Retinal pigment epithelial cell (primary cell): ENCODE data around the gene SPRR4.

Experiments used
- DNase-seq: peaks from one replicate; pipeline ENCODE4 v3.0.0-alpha.2; 2010; ENCODE audit warnings: low read depth
- H3K4me3 ChIP-seq: 2 replicates; pipeline ENCODE4 v1.5.1; 2011; ENCODE audit warnings: mild to moderate bottlenecking, low read length, control low read depth, moderate library complexity
- TF ChIP-seq, protein P1 (sequence below): conservative IDR thresholded peaks from 2 replicates; pipeline ENCODE4 v1.5.1; 2011; ENCODE audit warnings: low read depth, low read length, control low read depth, inconsistent platforms

Gene SPRR4, protein sequence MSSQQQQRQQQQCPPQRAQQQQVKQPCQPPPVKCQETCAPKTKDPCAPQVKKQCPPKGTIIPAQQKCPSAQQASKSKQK

DNA sequence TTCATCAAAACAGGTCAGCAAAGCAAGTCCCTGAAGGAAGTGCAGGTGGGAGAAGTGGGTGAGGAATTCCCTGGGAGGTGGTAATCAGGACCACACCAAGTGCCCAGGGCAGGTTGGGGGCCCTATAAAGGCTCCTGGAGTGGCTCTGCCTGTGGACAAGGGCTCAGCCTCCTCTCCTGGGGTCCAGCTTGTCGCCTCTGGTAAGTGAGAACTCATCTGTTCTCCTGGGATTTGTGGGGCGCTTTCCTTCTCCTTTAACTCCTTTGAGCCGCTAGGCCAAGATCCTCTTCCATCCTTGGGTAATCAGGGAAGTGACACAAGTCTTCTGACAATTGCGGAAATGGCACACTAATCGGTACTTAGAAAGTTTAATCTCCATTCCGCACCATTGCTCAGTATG, at the start of gene SPRR4:
TSS of gene SPRR4 (plus strand) at position 154 of the 400 bp plus-strand sequence. CDS start 1,243 bp downstream, outside the sequence.
- H3K4me3 ChIP-seq = no peak within 1 kb of the TSS
- TF ChIP-seq, protein P1, sequence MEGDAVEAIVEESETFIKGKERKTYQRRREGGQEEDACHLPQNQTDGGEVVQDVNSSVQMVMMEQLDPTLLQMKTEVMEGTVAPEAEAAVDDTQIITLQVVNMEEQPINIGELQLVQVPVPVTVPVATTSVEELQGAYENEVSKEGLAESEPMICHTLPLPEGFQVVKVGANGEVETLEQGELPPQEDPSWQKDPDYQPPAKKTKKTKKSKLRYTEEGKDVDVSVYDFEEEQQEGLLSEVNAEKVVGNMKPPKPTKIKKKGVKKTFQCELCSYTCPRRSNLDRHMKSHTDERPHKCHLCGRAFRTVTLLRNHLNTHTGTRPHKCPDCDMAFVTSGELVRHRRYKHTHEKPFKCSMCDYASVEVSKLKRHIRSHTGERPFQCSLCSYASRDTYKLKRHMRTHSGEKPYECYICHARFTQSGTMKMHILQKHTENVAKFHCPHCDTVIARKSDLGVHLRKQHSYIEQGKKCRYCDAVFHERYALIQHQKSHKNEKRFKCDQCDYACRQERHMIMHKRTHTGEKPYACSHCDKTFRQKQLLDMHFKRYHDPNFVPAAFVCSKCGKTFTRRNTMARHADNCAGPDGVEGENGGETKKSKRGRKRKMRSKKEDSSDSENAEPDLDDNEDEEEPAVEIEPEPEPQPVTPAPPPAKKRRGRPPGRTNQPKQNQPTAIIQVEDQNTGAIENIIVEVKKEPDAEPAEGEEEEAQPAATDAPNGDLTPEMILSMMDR = no peak
- DNase-seq = no peak

DNA sequence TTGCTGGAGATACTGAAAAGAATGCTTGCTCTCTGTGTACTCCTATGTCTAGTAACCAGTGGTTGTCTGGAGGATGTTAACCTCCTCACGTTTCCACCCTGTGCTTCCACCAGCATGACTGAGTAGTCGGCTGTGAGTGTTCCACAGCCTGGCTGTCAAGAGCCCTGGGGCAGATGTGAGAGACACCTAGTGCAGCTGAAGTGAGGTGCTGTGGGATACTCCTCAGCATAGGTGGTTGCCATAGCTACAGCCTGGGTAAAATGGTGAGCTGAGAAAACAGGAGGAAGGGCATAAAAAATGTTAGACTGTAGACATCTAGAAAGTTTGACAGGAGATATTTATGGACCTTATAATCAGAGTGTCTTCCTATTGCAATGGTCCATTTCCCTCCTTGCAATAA, 46.3 kb upstream of the SPRR4 start:
- TF ChIP-seq, protein P1 = no peak
- H3K4me3 ChIP-seq = no peak overlapping the region
- DNase-seq = no peak

DNA sequence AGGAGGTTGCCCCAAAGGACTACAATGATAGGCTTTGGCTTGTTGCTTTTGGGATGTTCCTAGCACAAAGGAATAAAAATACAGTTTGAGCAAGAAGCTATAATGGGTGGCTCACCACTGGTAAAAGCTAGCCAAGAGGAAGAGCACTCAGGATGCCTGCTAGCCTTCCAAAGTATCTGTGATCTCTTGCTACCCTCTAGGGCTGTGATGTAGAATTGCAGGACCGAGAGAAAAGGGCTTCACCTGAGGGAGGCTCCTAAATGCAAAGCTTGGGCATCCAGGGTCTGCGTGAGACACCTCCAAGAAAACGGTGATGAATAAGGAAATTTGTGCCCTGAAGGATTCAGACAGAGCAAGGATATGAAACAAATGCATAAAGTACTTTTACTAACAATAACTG, 44.4 kb upstream of the SPRR4 start:
- TF ChIP-seq, protein P1 = peak; percentile 79
- no peak for DNase-seq
- no peak overlapping the region for H3K4me3 ChIP-seq

DNA sequence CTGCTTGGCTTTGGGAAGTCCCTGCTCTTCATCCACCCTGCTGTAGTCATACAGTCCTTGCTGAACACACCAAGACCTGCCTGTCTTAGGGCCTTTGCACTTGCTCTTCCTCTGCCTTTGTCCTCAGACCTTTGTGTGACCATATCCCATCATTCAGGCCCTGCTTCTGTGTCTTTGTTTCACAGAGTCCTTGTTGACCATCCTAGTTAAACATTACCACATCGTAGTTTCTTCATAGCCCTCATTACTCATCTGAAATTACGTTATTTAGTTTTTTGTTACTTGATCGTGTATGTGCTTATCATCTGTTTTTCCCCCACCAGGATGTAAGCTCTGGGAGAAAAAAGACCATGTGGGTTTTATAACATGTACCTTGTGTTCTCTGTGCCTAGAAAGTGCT, 41.8 kb upstream of the SPRR4 start:
- H3K4me3 ChIP-seq = no peak overlapping the region
- no peak for DNase-seq
- TF ChIP-seq, protein P1 = no peak

DNA sequence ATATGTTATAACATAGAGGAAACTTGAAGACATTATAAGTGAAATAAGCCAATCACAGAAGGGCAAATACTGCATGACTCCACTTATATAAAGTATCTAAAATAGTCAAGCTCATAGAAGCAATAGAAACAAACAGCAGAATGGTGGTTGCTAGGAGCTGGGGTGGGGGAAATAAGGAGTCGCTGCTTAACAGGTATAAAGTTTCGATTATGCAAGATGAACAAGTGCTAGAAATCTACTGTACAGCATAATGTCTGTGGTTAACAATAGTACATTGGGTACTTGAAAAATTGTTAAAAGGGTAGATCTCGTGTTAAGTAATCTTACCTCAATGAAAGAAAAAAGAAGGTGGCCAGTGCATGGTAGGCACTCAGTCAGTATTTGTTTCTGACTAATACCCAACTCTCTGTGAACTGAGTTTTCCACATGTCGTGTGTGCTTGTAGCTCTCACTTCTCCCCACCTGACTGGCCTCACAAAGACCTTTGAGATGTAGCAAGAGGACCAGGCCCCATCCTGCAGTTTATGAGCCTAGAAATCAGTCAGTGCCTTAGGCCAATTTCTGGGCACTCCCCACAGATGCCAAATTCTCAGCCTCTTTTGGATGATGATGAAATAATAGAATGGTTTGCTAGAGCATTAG, 38.2 kb upstream of the SPRR4 start:
- no peak for DNase-seq
- TF ChIP-seq, protein P1 = no peak
- no peak overlapping the region for H3K4me3 ChIP-seq

DNA sequence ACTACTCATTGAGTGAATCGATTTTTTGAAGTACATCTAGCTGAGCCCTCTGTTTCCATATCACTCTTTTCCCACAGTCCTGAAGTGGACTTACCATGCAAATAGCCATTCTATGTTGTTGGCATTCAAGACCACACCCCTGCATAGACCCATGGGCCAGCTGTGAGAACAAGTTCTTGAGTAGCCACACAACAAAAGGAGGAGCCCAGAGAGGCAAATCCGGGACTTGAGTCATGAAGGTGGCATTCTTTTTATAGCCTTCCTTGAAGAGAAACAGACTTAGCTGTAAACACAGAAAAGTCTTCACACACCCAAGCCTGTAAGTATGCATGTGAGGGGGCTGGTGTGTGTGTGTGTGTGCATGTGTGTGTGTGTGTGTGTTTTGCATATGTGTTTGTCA, 37.3 kb upstream of the SPRR4 start:
- TF ChIP-seq, protein P1 = no peak
- no peak for DNase-seq
- H3K4me3 ChIP-seq = no peak overlapping the region

DNA sequence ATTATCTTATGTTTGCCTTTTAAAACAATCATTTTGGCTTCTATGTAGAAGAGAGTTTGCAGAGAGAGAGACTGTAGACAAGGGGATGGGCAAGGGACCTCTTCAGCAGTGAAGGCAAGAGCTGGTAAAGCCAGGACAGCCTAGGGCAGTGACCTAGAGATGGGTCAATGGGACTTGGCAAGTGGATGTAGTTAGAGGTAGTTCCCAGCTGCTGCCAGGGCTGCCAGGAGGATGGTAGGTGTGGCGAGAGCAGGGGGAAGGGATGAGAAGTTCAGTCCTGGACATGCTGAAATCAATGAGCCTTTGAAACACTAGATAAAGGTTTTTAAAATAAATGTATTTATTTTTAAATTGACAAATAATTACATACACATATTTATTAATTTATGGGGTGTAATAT, 29.8 kb upstream of the SPRR4 start:
- H3K4me3 ChIP-seq = no peak overlapping the region
- no peak for DNase-seq
- TF ChIP-seq, protein P1 = no peak
